T47D (cell line): ENCODE measurements around the gene MYH7B.

Experiments used
- DNase-seq, 2 experiments: peaks; one replicate each; pipeline versions ENCODE4 v3.0.0 to v3.0.0-alpha.2; 2011 to 2012; ENCODE audit warnings: low read depth in 1 of 2, low spot score in 1 of 2
- JUND ChIP-seq: IDR thresholded peaks from 2 replicates; pipeline ENCODE4 v1.6.1; 2012; ENCODE audit warnings: low read depth
- in situ Hi-C: cut with HindIII; loops from 2 replicates; pipeline ENCODE4 v1.10.0; 2016; ENCODE audit warnings: low sequenced_read_pairs, low pct_unique_long_range_greater_than_20kb

Gene MYH7B

GRCh38 chr20:34992751-34993417 is 37.2 kb downstream of the MYH7B start:
- no peak for TF ChIP-seq JUND
- in situ Hi-C loops: no loop called here
- DNase-seq: no peak

- no peak for DNase-seq
- in situ Hi-C loops: no loop called here
- no peak for TF ChIP-seq JUND
Observed at GRCh38 chr20:34993941-34994508, 38.4 kb downstream of the MYH7B start.

- in situ Hi-C loops: no loop called here
- no peak for DNase-seq
- TF ChIP-seq JUND: no peak
Observed at GRCh38 chr20:34994509-34995131, 39.0 kb downstream of the MYH7B start.

- TF ChIP-seq JUND: no peak
- no peak for DNase-seq
Observed at GRCh38 chr20:34995192-34995591, 39.5 kb downstream of the MYH7B start.

GRCh38 chr20:34995696-34996095 is 40.0 kb downstream of the MYH7B start:
- no peak for DNase-seq
- in situ Hi-C loops: no loop called here
- TF ChIP-seq JUND: no peak

More at GRCh38 chr20:34995192-34995591, 39.5 kb downstream of the MYH7B start:
- in situ Hi-C loops: no loop called here

GRCh38 chr20:34996243-34997028 is 40.8 kb downstream of the MYH7B start:
- DNase-seq: no peak
- in situ Hi-C loops: no loop called here
- TF ChIP-seq JUND: no peak

GRCh38 chr20:34997131-34997561 is 41.5 kb downstream of the MYH7B start:
- in situ Hi-C loops: no loop called here
- no peak for TF ChIP-seq JUND
- no peak for DNase-seq

GRCh38 chr20:34997774-34998173 is 42.1 kb downstream of the MYH7B start:
- DNase-seq: no peak
- in situ Hi-C loops: no loop called here
- TF ChIP-seq JUND: no peak

- DNase-seq: no peak
- in situ Hi-C loops: no loop called here
- no peak for TF ChIP-seq JUND
Observed at GRCh38 chr20:34998331-34998950, 42.8 kb downstream of the MYH7B start.

- no peak for DNase-seq
- in situ Hi-C loops: no loop called here
- no peak for TF ChIP-seq JUND
Observed at GRCh38 chr20:34999021-34999451, 43.4 kb downstream of the MYH7B start.

GRCh38 chr20:34999782-35000181 is 44.1 kb downstream of the MYH7B start:
- TF ChIP-seq JUND: no peak
- in situ Hi-C loops: no loop called here
- DNase-seq: no peak

GRCh38 chr20:35000311-35000921 is 44.7 kb downstream of the MYH7B start:
- no peak for DNase-seq
- no peak for TF ChIP-seq JUND
- in situ Hi-C loops: no loop called here
